DMS153 (cell line): Measurements from ENCODE around the gene NCBP3.
"Not testable (repeated sequence)": the region's sequence is repeated elsewhere in the genome, so short reads cannot be mapped to it uniquely, and the experiment has no call there.

Experiments used
- DNase-seq: peaks from one replicate; lab custom pipeline; 2025; lab: John Stamatoyannopoulos, UW

Gene NCBP3

GRCh38 chr17:3785323-3785722 is 60.7 kb downstream of the NCBP3 start:
- not testable (repeated sequence) for DNase-seq

- no peak for DNase-seq
These were observed 63.3 kb downstream of the NCBP3 start for GRCh38 chr17:3782751-3783150.

- no peak for DNase-seq
These were observed 65.1 kb downstream of the NCBP3 start for GRCh38 chr17:3780986-3781385.

- no peak for DNase-seq
These were observed 68.5 kb downstream of the NCBP3 start for GRCh38 chr17:3777366-3778120.

- no peak for DNase-seq
These were observed 72.1 kb downstream of the NCBP3 start for GRCh38 chr17:3773966-3774365.

GRCh38 chr17:3773511-3773910 is 72.5 kb downstream of the NCBP3 start:
- no peak for DNase-seq

GRCh38 chr17:3772764-3773163 is 73.3 kb downstream of the NCBP3 start:
- no peak for DNase-seq

- DNase-seq: no peak
These were observed 74.9 kb downstream of the NCBP3 start for GRCh38 chr17:3771140-3771539.

- DNase-seq: no peak
These were observed 75.6 kb downstream of the NCBP3 start for GRCh38 chr17:3770466-3770865.

- no peak for DNase-seq
These were observed 77.3 kb downstream of the NCBP3 start for GRCh38 chr17:3768769-3769168.

- no peak for DNase-seq
These were observed 77.7 kb downstream of the NCBP3 start for GRCh38 chr17:3768341-3768740.

GRCh38 chr17:3766779-3767178 is 79.3 kb downstream of the NCBP3 start:
- DNase-seq: no peak

GRCh38 chr17:3765981-3766380 is 80.1 kb downstream of the NCBP3 start:
- DNase-seq: no peak

- no peak for DNase-seq
These were observed 82.3 kb downstream of the NCBP3 start for GRCh38 chr17:3763777-3764170.

GRCh38 chr17:3762922-3763776 is 82.9 kb downstream of the NCBP3 start:
- no peak for DNase-seq

- no peak for DNase-seq
These were observed 84.1 kb downstream of the NCBP3 start for GRCh38 chr17:3761918-3762380.

- DNase-seq: no peak
These were observed 84.8 kb downstream of the NCBP3 start for GRCh38 chr17:3761036-3761917.

GRCh38 chr17:3759597-3760216 is 86.3 kb downstream of the NCBP3 start:
- DNase-seq: no peak

GRCh38 chr17:3755335-3756030 is 90.6 kb downstream of the NCBP3 start:
- DNase-seq: no peak

- peak; percentile 84 for DNase-seq
These were observed 91.3 kb downstream of the NCBP3 start for GRCh38 chr17:3754458-3755334.
